ENCODE data around the gene SSR4.

The SSR4 gene

DNA sequence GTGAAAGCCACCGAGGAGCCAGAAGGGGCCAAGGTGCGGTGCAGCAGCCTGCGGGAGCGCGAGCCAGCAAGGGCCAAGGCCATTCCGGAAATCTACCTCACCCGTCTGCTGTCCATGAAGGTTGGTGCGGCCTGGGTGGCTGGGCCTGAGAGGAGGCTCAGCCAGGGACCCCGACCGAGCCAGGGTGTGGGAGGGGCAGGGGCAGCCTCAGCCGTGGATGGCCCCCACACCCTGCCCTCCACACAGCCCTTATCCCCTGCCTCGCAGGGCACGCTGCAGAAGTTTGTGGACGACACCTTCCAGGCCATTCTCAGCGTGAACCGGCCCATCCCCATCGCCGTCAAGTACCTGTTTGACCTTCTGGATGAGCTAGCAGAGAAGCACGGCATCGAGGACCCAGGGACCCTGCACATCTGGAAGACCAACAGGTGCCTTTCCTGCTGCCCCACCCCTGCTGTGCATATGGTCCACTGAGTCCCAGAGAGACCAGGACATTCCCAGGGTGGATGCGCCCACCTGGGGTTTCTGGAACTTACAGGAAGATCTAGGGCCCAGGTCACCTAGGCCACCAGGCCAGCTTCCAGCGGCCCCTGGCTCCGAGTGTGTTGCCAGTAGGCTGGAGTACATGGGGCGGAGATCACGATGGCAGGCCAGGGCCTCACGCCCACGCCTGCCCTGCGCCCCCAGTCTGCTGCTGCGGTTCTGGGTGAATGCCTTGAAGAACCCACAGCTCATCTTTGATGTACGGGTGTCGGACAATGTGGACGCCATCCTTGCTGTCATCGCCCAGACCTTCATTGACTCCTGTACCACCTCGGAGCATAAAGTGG, 17.0 kb upstream of the SSR4 start:
- TF ChIP-seq, protein P1, sequence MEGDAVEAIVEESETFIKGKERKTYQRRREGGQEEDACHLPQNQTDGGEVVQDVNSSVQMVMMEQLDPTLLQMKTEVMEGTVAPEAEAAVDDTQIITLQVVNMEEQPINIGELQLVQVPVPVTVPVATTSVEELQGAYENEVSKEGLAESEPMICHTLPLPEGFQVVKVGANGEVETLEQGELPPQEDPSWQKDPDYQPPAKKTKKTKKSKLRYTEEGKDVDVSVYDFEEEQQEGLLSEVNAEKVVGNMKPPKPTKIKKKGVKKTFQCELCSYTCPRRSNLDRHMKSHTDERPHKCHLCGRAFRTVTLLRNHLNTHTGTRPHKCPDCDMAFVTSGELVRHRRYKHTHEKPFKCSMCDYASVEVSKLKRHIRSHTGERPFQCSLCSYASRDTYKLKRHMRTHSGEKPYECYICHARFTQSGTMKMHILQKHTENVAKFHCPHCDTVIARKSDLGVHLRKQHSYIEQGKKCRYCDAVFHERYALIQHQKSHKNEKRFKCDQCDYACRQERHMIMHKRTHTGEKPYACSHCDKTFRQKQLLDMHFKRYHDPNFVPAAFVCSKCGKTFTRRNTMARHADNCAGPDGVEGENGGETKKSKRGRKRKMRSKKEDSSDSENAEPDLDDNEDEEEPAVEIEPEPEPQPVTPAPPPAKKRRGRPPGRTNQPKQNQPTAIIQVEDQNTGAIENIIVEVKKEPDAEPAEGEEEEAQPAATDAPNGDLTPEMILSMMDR (IDR thresholded peaks at IDR 0.05; ENCODE audit: borderline replicate concordance, control extremely low read depth, extremely low read depth, insufficient read depth, missing control alignments), result no peak
- no peak for DNase-seq (ENCODE audit: low spot score)
- in situ Hi-C loops (cut with MboI; ENCODE audit: low sequenced_read_pairs, unreplicated experiment), result no loop called here

DNA sequence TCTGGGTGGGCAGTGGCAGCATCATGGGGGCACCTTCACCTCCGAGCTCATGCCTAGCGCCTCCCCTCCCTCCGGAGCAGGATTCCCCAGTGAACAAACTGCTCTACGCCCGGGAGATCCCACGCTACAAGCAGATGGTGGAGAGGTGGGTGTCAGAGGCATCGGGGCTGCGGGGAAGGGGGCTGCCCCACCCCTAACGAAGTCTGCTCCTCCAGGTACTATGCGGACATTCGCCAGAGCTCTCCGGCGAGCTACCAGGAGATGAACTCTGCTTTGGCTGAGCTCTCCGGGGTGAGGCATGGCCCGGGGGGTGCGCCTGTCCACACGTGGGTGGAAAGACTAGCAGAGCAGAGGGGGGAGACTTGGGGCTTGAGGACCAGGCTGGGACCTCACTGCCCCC, 16.3 kb upstream of the SSR4 start:
- no peak for DNase-seq (ENCODE audit: low spot score)
- TF ChIP-seq, protein P1 (IDR thresholded peaks at IDR 0.05; ENCODE audit: borderline replicate concordance, control extremely low read depth, extremely low read depth, insufficient read depth, missing control alignments), result no peak
- in situ Hi-C loops (cut with MboI; ENCODE audit: low sequenced_read_pairs, unreplicated experiment), result no loop called here

DNA sequence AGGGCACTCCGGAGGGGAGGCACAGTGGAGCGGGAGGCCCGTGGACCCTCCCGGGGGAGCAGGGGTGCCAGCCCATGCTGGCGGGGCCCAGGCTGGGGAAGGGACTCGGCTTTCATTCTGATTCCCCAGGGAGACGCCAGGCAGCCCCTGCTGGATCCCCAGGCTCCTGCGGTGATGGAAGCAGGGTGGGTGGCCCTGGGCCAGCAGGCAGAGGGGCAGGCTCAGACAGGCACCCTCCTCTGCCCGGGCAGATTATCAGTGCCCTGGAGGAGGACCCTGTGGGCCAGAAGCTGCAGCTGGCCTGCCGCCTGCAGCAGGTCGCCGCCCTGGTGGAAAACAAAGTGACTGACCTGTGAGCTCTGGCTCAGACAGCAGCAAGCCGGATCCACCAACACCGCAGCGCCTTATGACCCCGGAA, 15.8 kb upstream of the SSR4 start:
- TF ChIP-seq, protein P1 (IDR thresholded peaks at IDR 0.05; ENCODE audit: borderline replicate concordance, control extremely low read depth, extremely low read depth, insufficient read depth, missing control alignments), result no peak
- DNase-seq (ENCODE audit: low spot score), result no peak

DNA sequence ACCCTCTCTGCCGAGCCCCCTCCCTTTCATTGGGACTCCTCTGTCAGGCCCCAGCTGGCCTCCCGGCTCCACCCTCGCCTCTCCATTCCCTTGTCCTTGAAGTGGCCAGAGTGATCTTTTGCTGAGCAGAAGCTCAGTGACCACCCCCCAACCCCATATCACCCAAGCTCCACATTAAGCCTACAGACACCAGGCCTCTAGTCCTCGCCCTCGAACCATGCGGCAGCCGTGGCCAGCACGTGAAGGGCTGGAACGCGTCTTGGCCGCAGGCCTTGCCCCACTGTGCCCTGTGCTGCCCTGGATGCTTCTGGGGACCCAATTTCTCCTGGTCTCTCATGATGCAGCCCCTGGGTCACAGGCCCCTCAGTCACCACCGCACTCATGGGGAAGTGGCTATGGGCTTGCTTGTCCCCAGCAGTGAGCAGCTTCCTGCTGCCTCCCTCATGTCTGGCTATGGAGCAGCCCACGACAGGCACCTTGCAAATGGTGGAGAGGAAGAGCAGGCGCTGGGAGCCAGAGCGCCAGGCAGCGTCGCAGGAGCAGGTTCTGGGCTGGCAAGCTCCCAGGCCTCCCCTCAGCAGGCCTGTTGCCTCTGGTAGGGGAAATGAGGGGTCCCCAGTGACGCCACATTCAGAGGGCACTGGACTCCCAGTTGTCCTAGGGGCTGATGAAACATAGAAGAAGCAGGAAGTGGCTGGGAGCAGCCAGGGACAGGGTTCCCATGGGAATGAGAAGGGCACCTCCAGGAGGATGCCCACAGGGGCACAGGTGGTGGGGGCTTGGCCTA, 14.4 kb upstream of the SSR4 start:
- in situ Hi-C loops (cut with MboI; ENCODE audit: low sequenced_read_pairs, unreplicated experiment), result no loop called here
- DNase-seq (ENCODE audit: low spot score), result no peak
- TF ChIP-seq, protein P1 (IDR thresholded peaks at IDR 0.05; ENCODE audit: borderline replicate concordance, control extremely low read depth, extremely low read depth, insufficient read depth, missing control alignments), result no peak

More for the DNA sequence above, 15.8 kb upstream of the SSR4 start:
- in situ Hi-C loops (cut with MboI; ENCODE audit: low sequenced_read_pairs, unreplicated experiment), result no loop called here

DNA sequence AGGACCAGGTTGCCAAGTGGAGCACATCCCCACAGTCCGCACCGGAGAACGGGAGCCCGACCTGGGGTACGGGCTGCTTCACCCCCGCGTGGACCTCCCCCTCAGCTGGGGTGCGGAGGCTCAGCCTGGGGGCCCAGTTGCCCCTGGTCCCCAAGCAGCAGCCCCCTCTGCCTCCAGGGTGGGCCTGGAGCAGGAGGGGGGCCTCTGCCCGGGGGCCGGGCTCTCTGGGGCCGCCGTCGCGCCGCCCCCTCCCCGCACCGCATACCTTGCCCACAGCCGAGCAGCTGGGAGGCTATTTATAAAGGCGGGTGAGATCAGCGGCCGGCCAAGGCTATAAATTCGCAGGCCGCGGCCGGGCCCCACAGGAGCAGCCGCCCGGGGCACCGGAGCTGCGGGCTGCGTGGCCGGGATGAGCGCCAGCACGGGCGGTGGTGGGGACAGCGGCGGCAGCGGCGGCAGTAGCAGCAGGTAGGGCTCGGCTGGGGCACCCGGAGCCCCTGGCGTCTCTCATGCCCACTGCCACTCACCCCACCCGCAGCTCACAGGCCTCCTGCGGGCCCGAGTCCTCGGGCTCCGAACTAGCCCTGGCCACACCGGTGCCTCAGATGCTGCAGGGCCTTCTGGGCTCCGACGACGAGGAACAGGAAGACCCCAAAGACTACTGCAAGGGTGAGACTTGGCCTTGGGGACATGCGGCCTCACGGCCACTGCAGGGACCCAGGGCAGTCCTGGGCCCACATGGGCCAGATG, 13.6 kb upstream of the SSR4 start, which contains the start of gene SRPK3:
TSS of gene SRPK3 (plus strand) at position 364 of the 750 bp plus-strand sequence. CDS start at position 410, 46 bp downstream.
- TF ChIP-seq, protein P1 (IDR thresholded peaks at IDR 0.05; ENCODE audit: borderline replicate concordance, control extremely low read depth, extremely low read depth, insufficient read depth, missing control alignments), result no peak
- DNase-seq (ENCODE audit: low spot score), result no peak
- in situ Hi-C loops (cut with MboI; ENCODE audit: low sequenced_read_pairs, unreplicated experiment), result no loop called here

DNA sequence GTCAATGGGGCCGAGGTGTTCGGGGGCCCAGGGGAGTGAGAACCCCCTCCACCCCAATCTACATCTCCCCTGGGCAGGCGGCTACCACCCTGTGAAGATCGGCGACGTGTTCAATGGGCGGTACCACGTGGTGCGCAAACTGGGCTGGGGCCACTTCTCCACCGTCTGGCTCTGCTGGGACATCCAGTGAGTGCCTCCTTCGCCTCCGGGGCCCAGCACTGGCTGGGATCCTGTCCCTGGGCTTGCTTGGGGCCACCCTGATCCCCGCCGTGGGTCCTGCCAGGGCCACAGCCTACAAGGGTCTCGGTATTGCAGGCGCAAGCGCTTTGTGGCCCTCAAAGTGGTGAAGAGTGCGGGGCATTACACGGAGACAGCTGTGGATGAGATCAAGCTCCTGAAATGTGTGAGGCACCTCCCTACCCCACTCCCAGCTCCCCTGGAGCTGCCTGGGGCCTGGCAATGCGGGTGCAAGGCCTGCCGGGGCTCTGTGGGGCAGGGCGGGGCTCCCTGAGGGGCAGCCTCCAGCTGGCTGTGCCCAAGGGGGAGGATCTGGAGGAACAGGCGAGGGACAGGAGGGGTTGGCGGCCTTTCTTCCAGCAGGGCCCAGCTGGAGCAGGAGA, 12.9 kb upstream of the SSR4 start:
- TF ChIP-seq, protein P1 (IDR thresholded peaks at IDR 0.05; ENCODE audit: borderline replicate concordance, control extremely low read depth, extremely low read depth, insufficient read depth, missing control alignments), result no peak
- in situ Hi-C loops (cut with MboI; ENCODE audit: low sequenced_read_pairs, unreplicated experiment), result no loop called here
- DNase-seq (ENCODE audit: low spot score), result no peak
